ENCODE measurements around the gene PIK3R3.

PIK3R3 gene

DNA sequence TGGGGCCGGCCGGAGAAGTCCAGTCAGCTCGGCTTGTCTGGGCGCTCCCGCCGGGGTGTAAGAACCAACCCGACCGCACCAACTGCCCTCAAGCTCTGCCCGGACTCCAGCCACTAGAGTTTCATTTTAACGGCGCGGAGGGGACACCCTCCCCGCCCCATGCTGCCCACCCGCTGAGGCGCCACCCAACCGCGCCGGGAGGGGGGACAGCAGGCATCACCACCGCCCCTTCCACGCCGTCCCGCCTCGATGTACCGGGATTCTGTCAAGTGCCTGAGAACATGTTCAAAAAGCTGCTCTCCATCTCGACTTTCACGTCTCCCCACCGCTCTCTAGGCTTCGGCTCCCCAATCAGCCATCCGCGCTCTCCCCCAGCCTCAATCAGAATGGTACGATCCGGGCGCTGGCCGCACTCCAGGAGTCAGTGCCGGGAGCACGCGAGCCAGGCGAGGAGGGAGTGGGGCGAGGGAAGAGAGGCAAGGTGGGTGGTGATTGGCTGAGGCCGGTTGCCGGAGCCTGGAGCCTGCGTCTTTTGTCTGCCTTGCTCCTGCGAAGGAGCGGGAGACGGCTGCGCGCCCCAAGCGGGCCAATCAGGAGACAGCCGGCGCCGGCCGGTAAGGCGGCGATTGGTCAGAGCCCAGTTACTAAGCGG is at the start of gene PIK3R3:
Gene PIK3R3 (minus strand): TSS at position 101 of the 652 bp plus-strand sequence. CDS start 677 bp downstream, outside the sequence.
- DNase-seq: peak; percentile 94

DNA sequence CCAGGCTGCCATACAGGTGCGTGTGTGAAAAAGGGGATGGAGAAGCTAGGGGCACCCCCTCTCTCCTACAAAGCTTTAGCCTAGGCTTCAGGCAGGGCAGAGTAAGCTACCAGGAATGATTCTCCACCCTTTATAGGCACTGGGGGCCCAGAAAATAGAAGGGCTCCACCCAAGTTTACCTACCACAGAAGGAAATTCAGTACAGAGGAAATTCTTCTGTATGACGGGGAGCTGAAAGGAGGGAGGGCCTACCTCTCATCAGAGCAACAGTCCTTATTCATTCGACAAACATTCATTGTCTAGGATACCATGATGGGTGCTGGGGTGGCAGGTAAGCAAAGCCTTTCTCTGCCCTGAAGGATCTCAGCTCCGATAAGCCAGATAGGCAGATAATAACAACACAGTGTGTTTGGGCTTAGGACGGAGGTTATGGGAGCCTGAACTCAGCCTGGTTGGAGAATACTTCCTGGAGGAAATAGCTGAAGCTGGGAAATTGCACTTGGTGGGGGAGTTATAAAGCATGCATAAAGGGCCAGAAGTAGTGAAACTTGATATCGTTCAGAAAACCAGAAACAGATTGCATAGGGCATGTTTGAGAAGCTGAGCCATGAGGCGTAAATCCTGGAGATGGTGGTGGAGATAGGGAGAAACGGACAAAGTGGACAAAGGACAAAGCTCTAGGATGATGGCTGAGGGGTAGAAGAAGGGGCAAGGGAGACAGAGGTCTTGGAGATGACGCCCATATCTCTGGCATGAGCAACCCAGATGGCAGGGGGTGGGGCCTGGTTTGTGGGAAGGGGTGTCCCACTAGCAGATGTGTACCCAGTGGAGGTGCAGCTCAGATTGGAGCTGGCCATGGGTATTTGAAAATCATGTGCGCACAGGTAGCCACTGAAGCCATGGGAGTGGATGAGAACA is 49.2 kb upstream of the PIK3R3 start:
- no peak for DNase-seq

DNA sequence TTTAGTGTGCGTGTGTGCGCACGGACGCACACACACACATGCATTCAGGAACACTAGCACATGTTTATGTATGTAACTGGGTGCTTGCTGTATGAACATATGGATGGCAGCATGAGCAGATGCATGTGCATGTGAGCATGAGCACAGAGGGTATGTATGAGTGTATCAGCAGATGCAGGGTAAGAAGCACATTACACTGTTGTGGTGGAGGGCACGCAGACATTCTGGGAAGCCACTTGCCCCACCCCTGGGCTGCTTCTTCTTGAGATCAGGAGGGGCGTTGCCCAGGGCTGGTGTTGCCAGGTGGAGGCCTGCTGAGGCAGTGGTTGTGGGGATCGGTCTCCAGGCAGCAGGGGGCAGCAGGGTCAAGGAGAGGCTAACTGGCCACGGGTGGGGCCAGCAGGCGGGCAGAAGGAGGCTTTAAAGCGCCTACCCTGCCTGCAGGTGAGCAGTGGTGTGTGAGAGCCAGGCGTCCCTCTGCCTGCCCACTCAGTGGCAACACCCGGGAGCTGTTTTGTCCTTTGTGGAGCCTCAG is 47.7 kb upstream of the PIK3R3 start:
- no peak for DNase-seq

DNA sequence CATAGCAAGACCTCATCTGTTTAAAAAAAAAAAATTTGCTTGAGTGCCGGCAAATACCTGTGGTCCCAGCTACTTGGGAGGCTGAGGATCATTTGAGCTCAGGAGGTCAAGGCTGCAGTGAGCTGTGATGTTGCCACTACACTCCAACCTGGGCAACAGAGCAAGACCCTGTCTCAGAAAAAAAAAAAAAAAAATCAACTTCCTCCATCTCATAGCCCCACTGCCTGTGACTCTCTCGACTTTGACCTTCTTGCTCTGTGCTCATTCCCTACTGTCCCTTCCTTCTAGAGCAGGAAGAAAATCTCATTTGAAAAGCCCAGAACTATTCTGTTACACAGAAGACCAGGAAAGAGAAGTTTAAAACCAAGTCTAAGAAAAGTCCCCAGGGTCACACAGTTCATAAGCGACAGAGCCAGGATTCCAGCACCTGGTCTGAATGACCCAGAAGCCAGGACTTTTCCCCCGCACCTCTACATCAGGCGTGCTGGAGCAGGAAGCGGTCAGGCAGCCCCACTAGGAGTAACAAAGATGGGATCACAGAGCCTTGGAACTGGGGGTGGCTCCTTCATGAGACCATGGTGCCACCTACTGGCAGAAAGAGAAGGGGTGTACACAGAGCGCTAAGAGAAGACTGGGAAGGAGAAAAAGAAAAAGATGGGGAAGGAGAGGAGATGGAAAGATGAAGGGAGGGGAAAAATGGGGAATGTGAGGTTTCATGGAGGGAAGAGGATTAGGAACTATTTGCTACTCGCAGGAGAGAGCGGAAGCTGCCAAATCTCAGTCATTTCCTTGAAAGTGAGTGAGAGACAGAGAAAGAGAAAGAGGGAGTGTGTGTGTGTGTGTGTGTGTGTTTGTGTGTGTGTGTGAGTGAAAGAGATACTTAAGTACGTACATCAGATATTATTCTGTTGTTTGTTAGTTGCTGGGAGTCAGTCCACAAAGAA is 47.0 kb upstream of the PIK3R3 start:
- DNase-seq: peak; percentile 75

DNA sequence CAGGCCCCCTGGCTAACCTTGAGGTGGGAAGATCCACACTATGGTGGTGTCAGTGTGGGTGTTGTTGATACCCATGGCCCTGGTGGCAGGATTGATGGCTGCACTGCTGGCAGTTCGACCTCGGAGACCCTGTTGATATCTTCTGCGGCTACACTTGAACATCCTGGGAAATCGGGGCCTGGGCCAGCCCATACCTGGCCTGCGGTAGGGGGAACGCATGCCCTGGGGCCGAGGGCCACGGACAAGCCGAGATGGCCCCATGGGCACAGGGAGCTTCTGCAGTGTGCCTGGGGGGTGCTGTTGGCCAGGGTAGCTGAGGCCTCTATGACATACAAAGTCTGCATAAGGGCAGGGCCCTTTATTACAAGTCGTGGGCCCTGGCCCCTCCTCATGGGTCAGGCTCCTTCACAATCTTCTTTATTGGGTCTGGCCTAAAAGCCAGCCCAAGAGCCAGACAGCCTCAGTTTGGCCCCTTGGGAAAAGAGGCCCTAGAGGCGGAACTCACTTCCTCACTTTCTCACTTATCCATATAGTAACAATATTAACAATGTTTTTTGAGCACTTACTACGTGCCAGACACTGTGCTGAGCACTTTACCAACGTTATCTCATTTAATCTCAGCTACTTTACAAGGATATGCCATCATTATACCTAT is 43.9 kb upstream of the PIK3R3 start, which contains the start of gene P3R3URF:
Gene P3R3URF (minus strand): TSS at position 278 of the 655 bp plus-strand sequence. CDS start 17 bp downstream, at position 261.
- DNase-seq: no peak

DNA sequence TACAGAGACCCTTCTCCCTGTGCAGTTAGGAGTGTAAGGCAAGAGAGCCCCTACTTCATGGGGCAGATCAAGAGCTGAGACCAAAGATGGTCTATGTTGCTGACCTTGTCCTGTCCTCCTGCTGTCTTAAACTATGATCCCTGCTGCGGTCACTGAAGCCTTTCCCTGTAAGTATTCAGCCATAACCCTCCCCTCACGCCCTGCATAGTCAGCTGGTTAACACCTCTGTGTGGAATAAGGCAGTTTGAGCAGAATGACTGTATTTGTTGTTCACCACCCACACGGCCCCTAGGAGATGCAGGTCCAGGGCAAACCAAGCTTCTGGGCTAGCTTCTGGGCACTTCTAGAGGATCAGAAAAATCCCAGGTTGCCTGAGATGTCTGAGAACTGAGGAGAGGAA is 42.8 kb upstream of the PIK3R3 start:
- DNase-seq: no peak

DNA sequence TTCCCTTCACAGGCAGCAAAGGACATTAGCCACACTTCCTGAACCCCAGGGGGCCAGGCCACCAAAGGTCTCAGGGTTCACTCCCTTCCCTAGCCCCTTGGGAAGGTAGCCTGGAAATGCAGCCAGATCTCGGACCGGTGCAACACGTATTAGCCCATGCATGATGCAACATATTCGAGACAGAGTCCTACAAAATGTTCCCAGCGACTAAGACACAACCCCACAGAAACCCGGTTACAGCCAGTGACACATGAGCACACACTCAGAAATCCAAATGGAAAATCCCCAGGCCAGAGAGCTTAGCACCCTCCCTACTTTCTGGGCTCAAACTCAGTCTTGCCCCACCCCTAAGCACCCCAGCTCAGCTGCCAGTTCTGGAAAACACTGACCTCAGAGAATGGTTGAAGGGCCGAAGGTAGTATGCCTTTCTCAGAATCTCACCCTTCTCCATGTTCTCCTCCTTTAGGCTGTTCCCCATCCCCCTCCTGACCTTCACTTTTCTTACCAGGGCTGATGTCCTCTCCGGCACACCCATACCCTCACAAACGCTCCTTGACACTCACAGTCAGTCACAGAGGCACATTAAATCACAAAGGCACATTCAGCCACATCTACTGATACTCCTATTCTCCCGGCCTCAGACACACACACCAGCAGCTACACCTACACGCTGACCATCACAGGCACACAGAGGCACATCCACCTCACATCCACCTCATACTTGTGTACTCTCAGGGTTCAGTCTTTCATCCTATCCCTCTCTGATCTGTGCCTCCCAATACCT is 42.2 kb upstream of the PIK3R3 start, which contains the start of gene TSPAN1:
Gene TSPAN1 (plus strand): TSS at position 640 of the 784 bp plus-strand sequence. CDS start 6,021 bp downstream, outside the sequence.
- DNase-seq: no peak

DNA sequence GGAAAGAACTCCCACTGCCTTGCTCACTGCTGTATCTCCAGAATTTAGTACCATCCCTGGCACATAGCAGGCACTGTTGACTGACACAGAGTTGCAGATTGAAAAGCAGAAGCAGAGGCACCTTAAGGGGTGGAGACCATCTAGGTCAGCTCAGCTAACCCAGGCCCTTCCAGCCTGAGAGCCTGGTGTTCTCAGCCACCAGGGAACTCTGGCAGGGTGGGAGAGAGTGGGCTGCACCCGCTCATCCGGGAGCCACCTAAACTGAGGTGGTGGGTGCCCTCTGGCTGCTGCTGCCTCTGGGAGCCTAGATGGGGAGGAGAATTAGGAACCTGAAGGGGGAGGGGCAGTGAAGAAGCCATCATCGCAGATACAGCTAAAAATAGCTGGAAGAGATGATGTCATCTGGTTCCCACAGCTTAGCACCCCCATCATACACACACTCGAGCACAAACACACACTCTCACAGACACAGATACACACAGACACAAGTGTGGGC is 41.0 kb upstream of the PIK3R3 start:
- no peak for DNase-seq

DNA sequence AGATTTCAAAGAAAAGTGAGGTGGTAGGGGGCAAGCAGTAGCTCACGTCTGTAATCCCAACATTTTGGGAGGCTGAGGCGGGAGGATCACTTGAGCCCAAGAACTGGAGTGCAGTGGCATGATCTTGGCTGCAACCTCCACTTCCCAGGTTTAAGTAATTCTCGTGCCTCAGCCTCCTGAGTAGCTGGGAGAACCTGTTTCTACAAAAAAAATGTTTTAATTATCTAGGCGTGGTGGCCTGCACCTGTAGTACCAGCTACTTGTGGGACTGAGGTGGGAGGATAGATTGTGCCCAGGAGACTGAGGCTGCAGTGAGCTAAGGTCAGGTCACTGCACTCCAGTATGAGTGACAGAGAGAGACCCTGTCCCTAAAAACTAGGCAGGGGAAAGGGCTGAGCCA is 39.9 kb upstream of the PIK3R3 start:
- no peak for DNase-seq

DNA sequence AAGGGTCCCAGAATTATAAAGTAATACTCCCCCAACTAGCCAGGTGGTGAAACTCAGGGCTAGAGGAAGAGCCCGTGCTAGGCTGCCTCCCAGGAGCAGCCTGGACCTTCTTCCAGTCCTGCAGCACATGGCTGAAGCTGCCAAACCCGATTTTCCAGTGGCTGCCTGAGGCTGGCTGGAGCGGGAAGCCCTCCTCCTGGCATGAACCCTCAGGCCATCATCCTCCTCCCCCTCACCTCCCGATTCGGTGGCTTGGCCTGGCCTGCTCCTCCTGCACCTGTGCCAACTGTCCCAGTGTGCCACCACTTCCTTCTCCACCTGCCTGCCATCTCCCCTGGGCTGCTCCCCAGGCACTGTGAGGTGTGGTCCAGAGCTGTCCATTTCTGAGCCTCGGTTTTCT is 39.4 kb upstream of the PIK3R3 start:
- DNase-seq: no peak

DNA sequence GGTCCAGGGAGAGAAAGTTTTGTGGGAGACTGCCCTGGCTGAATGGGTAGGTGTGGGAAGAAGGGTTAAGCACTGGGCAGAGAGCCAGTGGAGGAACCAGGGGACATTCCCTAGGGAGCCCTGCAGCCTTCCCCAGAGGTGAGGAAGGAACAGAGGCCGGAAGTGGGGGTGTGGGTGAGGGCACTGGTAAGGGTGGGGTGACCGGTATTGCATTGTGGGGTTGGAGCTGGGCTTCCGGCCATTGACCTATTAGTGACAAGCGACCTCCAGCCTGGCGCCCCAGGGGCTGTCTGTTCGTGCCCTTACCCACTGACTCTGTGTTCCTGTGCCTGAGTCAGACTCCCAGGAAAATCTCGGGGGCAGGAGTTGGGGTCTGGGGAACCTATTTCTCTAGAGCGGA is 38.9 kb upstream of the PIK3R3 start:
- DNase-seq: no peak

DNA sequence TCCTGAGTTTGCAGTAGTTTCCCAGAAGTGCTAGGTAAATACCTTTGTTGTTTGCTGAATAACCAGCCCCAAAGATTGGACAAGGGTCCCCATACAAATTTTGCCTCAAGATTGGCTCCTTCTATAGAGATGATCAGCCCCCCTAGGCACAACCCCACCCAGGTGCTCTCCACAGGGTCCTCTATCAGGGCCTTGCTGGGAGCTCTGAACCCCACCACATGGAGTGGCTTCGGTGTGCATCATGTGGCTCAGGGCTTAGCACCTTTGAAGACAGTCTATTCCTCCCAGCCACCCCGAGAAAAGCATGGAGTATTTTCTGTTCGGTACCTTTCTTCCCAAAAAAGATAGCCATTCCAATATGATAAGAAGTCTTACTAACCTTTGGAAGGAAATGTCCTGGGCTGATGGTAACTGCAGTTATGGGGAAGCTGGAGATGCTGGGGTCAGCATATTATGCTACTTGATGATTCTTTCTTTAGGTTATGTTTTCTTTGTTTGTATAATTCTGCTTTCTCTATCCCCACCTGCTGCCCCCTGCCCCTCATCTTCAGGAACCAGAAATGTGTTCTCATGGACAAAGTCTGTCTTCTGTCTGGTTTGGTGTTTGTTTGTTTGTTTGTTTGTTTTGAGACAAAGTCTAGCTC is 37.5 kb upstream of the PIK3R3 start:
- DNase-seq: no peak

DNA sequence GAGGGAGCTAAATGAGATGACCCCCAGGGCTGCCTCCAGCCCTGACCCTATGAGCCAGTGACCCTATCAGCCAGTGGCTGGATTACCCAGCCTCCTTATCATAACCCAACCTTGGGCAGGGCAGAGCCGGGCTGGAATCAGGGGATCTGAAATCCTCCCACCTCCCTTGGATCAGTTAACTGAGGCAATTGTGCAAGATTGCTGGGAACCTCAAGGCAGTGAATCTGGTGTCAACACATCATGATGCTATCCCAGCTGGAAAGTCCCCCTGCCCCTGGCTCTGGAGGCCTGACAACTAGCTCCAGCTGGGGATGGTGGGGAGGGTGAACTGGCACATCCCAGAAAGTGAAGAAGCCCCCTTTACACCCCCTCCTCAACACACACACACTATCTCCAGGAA is 36.0 kb upstream of the PIK3R3 start:
- DNase-seq: no peak

DNA sequence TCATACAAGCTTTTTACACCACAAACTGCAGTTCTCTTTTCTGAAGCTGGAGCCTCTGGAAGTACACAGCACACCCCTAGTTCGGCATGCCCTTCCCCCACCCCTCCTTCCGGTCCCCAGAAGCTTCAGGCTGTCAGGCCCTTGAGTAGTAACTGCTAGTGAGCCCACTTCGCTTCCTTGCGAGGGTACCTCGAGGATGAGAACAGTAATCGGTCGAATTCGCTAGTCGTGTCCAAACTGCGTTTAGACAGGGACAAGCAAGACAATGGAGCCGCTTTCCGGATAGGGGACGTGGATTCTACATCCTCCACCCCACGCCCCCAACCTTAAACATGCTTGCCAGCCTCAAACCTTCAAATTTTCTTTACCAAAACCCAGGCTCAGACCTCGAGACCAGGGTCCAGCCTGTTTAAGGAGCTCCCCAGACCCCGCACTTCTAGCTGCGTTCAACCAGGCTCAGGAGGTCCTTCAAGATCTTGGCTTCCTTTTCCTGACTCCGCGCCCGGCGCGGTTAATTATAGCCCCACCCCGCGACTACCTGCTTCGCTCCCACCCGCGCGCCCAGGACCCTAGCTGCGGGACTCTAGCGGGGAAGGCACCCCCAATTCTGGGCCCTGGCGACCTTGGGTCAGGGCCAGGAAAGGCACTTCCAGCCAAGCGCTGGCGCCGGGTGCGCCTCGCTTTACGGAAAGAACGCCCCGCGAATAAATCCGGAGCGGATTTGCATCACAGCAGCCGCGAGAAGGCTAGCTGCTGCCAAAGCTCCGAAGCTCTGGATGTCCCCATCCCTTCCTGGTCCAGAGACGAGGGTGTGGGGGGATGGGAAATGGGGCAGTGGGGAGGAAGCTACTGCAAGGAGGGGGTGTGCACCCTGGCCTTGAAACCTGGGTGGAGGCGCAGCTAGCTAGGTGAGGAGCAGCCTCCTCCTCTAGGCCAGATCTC is 34.4 kb upstream of the PIK3R3 start:
- peak; percentile 58 for DNase-seq

DNA sequence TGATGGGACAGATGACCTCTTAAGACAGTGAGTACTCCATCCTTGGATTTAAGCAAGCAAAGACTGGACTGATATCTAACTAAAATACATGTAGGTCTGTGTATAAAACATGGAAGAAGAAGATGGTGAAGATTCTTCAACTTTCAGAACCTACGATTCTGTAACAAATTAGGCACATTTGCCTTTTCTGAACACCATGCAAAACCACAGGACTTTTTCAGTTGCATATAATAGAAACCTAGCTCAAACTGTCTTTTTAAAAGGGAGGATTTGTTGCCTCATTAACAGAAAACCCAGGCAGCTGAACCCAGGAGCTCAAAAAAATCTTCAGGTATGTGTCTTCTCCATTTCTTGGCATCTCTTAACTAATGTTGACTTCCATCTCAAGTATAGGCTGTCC is 27.8 kb upstream of the PIK3R3 start:
- DNase-seq: no peak

DNA sequence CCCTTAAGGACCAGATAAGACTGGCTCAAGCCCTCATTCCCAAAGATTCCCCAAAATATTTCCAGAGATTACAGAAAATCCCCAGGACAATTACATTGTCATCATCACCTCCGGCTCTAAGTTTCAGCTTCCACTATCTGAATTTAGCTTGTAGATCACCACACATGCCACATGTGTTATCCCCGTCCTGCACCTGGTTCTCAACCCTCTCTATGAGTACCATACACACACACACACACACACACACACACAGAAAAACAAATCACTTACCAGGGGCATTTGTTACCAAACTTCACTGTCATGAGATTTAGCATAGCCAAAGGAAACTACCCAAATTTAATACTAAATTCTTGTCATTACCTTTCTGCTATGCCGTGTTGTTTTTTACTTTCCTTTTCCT is 27.1 kb upstream of the PIK3R3 start:
- no peak for DNase-seq

DNA sequence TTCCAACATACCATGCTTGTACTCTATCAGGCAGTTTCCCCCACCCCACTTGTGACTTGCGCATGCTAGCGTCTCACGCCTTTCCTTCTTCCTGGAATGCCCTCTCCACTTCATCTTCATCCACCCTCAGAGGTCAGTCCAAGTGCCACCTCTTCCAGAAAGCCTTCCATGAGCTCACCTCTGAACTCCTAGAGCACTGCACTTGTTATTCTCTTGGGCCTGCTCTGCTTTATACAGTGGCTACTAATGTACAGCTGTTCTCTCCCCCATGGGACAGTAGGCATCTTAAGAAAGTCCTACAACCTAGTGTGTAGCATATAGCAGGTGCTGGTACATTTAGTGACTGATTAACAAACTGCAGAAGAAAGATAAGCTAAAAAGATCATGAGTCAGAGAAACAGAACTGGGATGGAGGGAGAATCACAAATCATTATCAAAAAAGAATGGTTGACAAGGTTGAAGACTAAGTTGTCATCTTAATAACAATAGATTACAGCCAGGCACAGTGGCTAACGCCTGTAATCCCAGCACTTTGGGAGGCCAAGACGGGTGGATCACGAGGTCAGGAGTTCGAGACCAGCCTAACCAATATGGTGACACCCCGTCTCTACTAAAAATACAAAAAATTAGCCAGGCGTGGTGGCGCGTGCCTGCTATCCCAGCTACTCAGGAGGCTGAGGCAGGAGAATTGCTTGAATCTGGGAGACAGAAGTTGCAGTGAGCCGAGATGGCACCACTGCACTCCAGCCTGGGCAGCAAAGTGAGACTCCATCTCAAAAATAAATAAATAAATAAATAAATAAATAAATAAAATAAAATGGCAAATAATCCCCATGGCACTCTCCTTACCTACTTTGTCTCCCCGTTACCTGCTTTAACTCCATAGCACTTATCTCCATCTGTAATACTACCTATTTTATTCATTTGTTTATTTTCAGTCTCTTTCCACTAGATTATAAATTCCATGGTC is 26.2 kb upstream of the PIK3R3 start:
- no peak for DNase-seq

DNA sequence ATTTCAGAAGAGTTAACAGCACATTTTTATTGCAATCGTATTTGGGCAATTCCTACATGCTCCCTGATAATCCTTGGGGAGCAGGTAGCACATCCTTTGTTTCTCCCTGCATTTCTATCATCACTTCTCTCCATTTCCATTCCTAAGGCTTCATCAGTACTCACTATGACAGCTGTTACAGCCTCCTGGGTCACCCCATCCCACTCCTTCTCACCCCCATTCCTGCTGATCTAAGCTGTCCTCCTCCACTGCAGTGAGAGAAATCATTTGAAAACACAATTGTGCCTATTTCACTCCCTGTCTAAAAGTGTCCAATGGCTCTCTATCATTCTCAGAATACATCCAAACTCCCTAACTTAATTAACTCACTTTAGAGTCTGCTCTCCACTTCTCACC is 25.5 kb upstream of the PIK3R3 start:
- DNase-seq: no peak
